NCI-H226 (cell line): Measurements from ENCODE around the gene CLOCK.
"Not testable (repeated sequence)": the region's sequence is repeated elsewhere in the genome, so short reads cannot be mapped to it uniquely, and the experiment has no call there.

Experiments used
- DNase-seq: peaks from one replicate; pipeline ENCODE4 v3.0.0-alpha.2; 2015

CLOCK gene, protein sequence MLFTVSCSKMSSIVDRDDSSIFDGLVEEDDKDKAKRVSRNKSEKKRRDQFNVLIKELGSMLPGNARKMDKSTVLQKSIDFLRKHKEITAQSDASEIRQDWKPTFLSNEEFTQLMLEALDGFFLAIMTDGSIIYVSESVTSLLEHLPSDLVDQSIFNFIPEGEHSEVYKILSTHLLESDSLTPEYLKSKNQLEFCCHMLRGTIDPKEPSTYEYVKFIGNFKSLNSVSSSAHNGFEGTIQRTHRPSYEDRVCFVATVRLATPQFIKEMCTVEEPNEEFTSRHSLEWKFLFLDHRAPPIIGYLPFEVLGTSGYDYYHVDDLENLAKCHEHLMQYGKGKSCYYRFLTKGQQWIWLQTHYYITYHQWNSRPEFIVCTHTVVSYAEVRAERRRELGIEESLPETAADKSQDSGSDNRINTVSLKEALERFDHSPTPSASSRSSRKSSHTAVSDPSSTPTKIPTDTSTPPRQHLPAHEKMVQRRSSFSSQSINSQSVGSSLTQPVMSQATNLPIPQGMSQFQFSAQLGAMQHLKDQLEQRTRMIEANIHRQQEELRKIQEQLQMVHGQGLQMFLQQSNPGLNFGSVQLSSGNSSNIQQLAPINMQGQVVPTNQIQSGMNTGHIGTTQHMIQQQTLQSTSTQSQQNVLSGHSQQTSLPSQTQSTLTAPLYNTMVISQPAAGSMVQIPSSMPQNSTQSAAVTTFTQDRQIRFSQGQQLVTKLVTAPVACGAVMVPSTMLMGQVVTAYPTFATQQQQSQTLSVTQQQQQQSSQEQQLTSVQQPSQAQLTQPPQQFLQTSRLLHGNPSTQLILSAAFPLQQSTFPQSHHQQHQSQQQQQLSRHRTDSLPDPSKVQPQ

DNA sequence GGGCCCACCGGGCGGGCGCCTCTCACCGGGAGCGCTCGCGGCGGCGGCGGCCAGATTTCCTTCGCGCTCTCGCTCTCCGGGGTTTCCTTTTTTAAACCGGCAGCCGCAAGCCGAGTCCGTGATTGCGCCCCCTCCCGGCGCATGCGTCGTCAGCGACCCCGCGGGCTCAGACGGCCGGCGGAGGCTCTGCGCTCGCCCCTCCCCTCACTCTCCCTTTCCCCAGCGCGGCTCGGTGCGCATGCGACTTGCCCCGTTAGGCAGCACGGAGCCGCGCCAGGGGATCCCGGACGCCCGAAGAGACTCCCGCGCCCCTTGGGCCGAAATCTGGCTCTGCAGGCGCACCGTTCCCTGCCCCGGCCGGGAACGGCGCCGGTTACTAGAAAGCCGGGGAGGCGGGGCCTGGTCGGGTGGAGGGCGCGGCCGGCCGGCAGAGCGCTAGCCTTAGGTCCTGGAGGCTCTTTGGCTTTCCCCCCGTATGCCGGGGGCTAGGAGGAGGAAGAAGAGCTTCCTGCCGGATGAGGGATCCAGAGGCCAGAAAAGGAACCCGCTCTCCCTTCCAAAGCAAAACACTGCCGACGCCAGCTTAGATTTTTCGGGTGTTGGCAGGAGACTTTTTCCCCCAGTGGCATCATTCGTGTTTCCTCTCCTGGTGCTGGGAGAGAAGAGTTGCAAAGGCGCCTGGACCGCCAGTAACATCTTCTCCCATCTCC is at the start of gene CLOCK:
CLOCK (minus strand) TSS at position 154 of the 710 bp plus-strand sequence. CDS start 64,124 bp downstream, outside the sequence.
- DNase-seq: peak; percentile 72

DNA sequence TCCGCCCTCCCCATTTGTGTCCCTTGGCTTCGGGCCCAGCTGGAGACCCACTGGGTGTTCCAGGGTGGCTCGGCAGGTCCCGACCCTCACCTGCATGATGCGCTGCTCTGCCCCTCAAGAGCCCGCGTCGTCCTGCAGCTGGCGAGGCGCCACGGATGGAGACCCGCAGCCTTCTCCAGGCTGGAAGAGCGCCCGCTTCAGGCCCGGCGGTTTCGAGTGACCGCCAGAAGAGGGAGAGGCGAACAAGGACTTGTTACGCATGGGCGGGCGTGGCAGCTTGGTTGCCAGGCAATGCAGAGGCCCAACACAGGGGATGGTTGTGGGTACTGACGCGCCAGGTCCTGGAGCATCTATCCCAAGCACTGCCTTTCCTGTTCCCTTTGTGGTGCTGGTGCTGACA is 45.3 kb upstream of the CLOCK start, which contains the start of gene PDCL2:
PDCL2 (minus strand) TSS at position 232 of the 400 bp plus-strand sequence; CDS start at position 96, 136 bp downstream.
- DNase-seq: no peak

DNA sequence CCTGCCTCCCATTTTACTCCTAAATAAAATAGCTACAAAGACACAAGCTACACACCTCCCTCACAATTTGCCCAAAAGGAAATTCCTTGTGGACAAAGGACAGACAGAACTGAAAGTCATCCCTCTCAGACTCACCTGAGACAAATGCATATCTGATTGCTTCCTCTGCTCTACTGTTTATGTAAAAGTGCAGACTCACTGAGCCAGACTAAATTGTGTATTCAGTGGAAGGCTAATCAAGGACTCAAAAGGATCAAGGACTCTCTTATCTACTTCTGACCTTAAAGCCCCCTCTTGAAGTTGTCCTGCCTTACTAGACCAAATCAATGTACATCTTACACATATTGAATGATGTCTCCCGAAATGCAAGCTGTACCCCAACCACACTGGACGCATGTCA is 41.5 kb upstream of the CLOCK start:
- DNase-seq: no peak

DNA sequence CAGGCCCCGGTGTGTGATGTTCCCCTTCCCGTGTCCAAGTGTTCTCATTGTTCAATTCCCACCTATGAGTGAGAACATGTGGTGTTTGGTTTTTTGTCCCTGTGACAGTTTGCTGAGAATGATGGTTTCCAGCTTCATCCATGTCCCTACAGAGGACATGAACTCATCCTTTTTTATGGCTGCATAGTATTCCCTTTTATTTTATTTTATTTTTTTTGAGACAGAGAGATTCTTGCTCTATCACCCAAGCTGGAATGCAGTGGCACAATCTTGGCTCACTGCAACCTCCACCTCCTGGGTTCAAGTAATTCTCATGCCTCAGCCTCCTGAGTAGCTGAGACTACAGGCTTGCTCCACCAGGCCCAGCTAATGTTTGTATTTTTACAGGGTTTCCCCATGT is 36.1 kb upstream of the CLOCK start:
- not testable (repeated sequence) for DNase-seq

DNA sequence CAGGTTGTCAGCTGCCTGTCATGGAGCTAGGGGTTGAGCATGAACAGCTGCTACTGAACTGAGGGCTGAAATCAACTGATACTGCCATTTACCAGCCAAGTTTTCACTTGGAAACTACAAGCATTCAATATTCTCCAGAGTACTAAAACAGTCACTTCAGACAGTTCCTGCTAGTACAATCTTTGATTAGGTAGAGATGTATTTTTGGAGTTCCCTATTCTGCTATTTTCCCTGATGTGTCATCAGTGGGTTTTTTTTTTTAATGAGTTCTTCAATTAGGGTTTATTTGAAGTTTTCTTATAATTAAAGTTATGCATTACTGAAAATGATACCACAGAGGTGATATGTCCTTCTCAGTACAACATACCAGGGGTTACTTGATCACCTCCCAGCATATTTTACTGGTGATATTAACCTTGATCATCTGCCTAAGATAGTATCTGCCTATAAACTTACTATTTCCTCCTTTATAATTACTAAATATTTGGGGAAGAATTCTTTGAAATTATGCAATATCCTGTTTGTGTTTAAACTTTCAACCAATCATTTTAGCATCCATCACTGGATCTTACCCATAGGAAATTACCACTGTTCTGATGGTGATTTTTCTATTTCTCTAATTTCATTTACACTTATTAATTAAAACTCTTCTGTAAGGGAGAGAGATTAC is 31.8 kb upstream of the CLOCK start:
- DNase-seq: no peak

DNA sequence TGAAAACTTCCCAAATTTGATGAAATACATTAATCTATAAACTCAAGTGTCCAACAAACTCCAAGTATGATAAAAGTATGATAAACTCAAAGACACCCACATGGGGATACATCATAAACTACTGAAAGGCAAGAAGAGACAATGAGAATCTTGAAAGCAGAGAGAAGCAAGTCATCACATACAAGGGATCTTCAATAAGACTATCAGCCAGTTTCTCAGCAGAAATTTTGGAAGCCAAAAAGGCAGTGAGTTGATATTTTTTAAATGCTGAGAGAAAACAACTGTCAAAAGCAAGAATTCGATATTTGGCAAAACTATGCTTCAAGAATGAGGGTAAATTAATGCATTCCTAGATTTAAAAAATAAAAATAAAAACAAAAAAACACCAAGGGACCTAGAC is 28.8 kb upstream of the CLOCK start:
- DNase-seq: no peak

DNA sequence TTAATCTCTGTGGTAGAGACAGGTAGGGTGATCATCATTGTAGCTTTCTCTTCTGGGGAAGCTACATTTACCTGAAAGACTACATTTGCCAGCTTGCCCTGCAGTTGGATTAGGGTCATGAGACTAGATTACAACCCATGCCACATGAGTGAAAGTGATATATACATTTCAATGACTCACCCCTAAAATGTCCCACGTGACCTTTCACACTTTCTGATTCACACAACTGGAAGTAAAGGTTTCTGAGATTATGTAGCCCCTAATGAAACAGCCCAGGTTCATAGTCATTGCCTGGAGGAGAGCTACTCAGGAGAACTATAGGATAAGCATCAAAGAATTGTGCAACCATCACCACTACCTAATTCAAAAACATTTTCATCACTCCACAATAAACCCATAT is 27.5 kb upstream of the CLOCK start:
- no peak for DNase-seq

DNA sequence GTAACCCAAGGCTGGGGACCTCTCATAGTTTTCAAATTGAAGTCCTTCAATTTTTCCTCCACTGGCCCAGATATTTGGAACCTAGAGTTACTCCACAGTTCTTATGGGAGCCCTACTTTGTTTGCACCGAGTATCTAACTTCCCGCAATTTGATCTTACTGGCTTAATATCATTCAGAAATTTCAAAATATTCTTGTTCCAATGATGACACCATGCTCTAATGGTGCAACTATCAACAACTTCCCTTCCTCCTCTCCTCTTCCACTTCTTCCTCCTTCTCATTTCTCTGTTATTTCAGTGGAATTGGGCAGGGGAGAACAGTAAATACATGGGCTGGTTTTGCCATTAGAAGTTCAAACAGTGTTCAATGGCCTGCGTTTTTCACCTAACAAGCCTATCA is 25.1 kb upstream of the CLOCK start:
- DNase-seq: no peak

DNA sequence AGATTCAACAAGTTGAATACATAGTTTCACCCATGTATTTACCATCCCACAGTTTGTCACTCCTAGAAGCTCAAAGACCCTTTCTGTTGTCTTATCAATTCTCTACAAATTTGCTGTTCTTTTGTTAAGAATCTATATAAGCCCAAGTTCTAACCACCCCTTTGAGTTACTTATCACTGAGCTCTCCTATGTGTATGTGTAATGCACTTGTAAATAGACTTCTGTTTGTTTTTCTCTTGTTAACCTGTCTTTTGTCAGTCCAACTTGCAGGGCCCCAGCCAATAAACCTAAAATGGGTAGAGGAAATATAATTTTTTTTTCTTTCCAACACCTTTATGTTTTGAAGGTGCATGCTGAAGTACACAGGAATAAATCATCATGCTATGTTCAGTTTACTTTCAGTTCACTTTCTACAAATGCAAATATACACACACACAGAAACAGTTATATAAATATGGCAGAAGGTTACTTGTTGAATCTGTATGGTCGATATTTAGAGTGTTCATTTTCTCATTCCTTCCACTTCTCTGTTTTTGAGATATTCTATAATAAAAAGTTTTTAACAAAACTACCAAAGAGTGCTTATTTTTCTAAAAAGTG is 22.3 kb upstream of the CLOCK start:
- no peak for DNase-seq

DNA sequence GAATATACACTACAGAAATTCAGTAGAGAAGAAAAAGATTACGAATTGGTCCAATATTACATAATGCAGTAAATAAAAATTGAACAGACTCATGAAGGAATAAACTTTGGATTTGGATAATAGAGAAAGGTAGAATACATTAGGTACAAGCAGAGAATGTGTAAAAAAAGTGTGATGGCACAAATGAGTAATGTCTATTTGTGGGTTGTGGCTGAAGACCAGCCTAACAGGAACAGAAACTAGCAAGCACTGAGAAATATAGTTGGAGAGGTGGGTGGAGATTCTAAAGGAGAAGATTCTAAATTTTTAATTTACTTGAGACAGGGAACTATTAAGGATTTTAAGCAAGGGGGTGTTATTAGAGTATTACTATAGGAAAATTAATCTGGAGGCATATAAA is 15.2 kb upstream of the CLOCK start:
- DNase-seq: no peak

DNA sequence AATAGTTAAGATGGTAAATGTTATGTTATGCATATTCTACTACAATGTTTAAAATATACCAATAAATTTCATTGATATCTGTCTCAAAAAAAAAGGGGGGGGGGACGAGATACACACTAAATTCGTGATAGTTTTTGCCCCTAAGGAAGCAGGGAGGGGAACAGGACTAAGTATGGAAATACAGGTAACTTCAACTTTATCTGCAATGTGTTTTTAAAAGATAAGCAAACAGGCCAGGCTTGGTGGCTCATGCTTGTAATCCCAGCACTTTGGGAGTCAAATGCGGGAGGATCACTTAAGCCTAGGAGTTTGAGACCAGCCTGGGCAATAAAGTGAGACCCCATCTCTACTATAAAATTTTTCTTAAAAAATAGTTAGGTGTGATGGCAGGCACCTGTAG is 13.4 kb upstream of the CLOCK start:
- DNase-seq: no peak

DNA sequence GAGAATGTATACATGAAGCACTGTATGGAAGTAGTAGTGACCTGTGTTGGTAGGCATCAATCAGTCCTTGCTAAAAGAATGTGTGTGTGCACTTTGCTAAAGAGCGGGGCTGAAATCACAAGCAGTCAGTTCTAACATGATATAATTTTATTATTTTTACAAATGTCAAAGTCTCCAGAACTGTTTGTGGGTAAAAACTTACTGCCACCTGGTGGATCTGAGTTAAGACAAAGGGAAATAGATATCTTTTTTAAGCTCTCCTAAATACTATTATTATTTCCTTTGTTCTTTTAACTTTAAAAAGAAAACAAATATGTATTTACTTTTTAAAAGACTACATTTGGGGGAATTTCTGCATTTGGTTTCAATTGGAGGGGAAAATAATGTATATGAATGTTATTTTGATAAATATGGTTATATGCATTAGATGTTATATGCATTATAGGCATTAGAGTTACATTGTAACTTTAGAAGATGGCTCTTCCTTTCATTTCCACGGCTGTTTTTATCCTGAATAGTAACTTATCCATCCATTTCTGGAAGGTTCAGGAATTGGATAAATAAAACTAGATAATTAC is 7.8 kb upstream of the CLOCK start:
- no peak for DNase-seq

DNA sequence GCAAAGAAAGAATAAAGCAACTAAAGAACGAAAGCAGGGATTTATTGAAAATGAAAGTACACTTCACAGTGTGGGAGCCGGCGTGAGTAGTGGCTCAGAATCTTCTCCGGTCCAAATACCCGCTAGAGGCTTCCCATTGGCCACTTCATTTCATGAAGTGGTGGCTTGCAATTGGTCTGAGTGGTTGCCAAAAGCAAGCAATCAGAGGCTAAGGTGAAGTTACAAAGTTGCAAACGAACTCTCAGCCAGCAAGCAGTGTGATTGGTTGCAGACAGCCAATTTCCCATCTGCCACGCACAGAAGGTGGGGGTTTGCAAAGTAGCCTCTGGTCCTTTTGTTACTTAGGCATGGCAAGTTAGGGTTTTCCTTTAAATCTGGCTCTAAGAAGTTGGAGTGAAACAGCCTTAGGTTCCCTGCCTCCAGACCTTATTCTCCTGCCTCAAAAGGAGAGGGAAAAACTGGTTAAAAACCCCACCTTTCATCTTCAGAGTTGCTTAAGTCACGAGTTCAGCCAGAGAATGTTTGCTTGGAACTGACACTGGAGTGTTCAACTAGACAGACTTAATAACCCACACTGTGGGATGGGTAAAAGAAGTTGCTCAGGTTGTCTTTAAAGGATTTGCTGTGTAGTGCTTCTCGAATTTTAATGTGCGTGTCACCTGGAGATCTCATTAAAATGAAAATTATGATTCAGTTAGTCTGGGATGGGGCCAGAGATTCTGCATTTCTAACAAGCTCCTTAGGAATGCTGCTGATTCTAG is 6.9 kb upstream of the CLOCK start:
- DNase-seq: peak; percentile 90

DNA sequence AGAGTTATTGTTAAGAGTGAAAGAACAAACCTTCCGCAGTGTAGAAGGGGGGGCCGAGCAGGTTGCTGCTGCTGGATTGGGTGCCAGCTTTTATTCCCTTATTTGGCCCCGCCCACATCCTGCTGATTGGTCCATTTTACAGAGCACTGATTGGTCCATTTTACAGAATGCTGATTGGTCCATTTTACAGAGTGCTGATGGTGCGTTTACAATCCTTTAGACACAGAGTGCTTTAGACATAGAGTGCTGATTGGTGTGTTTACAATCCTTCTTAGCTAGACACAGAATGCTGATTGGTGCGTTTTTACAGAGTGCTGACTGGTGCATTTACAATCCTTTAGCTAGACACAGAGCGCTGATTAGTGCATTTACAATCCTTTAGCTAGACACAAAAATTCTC is 5.3 kb upstream of the CLOCK start:
- DNase-seq: not testable (repeated sequence)

DNA sequence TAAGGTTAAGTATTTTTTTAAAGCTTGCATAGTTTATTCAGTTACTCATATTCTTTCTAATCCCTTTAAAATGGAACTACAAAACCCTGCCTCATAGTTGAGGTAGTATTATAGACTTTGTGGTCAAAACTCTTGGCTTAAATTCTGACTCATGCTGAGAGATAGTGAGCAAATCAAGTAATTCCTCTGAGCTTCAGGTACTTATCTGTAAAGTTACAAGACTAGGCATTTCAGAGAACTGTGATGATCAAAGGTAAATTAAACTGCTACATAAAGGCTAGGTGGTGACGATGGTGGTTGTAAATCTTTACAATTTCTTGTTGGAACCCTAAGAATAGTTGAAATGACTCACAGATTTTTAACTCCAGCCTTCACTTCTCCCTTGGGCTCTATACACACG is 3.2 kb upstream of the CLOCK start:
- DNase-seq: peak; percentile 88

DNA sequence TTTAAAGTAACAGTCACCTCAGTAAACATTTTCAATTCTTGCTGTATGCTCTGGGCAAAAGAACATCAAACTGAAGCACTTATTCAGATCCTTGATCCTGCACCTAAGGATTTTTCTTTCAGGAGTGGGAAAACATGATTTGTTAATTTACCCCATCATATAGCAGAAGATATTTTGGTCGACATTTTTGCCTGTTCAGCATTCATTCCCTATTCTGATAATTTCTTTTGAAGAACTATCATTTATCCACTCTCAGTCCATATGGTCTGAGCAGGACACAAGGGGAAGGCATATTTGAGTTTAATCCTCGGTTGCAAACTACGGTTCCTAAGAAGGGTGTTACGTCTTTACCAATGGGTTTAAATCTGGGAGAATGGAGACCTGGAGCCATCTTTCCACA is 1.2 kb upstream of the CLOCK start:
- no peak for DNase-seq

DNA sequence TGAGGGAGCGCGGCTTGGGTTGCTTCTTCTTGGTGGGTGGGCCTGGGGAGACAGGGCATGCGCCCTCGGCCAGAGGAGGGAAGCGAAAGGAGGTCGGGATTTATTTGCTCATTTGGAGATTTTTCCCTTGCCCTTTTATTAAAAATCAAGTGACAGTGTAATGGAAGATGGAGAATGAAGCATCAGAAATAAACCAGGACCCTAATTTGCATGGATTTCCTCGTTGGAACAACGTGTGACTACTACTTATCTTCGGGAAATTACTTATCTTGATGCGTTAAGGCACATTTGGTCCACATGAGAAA is 709 bp upstream of the CLOCK start:
- DNase-seq: no peak

DNA sequence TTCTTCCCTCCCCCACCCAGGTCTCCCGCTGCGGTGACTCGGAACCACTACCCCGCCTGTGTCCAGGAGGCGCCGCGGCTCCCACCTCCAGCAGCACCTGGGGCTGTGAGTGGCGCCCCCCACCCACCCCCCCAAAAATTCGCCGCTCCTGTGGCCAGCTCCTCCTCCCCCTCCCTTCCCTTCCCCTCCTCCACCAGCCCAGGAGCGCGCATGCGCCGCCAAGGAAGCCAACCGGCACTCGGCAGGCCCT is 278 bp downstream of the CLOCK start:
- no peak for DNase-seq

DNA sequence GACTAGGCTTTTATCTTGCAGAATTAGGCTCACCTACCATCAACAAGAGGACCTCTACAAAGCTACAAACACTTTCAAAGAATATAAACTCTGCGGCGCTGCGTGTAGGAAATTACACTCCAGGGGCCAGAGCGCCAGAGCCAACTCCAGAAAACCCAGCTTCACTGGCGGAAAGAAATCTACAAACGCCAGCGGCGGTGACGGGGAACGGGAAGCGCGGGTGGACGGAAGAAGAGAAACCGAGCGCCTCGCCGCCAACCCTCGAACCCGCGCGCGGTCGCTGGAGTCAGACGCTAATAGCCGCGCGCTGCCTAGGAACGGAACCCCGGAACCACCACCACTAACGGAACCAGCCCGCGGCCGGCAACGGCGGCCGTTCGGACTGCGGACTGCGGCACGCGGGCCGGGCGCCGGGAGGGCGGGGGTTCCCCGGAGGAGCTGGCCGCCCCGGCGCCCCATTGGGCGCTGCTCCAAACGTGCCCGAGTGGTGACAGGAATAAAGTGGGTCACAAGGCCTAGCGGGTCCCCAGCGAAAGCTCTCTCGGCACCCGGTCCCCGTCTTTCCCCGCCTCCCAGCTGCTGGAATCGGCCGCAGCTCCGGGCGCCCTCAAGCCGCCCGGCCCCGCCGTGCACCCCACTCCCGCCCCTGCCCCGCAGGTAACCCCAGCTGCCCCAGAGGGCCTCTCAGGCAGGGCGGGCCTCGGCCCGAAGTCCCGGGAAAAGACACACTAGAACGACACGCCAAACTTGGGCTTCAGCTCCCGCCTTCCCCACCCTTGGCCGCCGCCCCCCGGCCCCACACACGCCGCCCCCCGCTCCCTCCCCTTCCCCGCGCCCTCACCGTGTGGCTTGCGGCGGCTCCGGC is 836 bp downstream of the CLOCK start:
- DNase-seq: peak; percentile 70

DNA sequence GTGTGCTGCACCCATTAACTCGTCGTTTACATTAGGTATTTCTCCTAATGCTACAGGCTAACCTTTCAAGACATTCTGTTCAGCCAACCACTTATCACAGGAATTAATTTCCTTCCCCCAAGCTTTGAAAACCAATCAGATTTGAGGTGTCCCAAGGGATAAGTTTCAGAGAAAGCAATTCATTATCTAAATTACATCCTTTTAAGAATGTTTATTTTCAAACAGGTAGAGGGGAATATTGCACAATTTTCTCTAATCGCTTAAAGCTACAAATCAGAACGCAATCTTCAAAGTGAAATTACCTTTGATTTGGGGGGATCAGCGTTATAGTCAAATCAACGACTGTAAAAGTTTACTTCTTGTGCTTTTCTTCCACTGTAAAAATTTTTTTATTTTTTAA is 1.6 kb downstream of the CLOCK start:
- DNase-seq: peak; percentile 28

DNA sequence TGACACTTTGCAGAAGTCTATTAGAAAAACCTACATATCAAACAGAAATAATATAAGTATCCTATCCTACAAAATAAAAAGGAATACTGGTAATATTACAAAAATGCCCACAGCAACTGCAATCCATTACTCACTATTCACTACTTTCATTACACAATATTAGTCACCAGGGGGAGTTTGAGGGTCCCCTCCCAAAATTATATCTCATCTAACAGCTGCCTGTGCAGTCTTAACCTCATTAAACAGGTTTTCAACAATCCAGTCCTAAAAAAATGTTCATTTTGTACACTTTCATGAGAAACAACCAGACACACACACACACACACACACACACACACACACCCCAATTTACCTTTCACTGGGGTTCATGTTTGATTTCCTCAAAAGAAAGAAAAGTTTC is 2.9 kb downstream of the CLOCK start:
- peak; percentile 17 for DNase-seq
